Stomach (tissue), 9 donors: Measurements from ENCODE around the gene NEDD4. TPM values are rescaled to one million over a fixed set of nuclear protein-coding genes. Genes with fewer than 3 reads are reported as not detected.

Experiments used
- DNase-seq, 2 donors: peaks; one replicate each; pipeline versions ENCODE4 v3.0.0 to v3.0.0-alpha.2; 2013 to 2019
- H3K27ac ChIP-seq, 5 donors: fragments of 200-600 bp in 4 of 5; sonication (generic) in 4 of 5; one replicate each; pipeline ENCODE4 v1.5.1; 2013 to 2019; ENCODE audit warnings: mild to moderate bottlenecking in 1 of 5, moderate library complexity in 1 of 5
- H3K27me3 ChIP-seq, 3 donors: fragments of 200-600 bp; sonication (generic); one replicate each; pipeline ENCODE4 v1.5.1; 2017 to 2019; ENCODE audit warnings: mixed run types in 1 of 3
- H3K36me3 ChIP-seq, 4 donors: fragments of 200-600 bp; sonication (generic); 1 replicate in 3 of 4; 2 replicates in 1 of 4; pipeline ENCODE4 v1.5.1; 2016 to 2019
- H3K4me1 ChIP-seq, 4 donors: fragments of 200-600 bp; sonication (generic); one replicate each; pipeline ENCODE4 v1.5.1; 2016 to 2019
- H3K4me3 ChIP-seq, 4 donors: fragments of 200-600 bp; sonication (generic) in 3 of 4; one replicate each; pipeline ENCODE4 v1.5.1; 2016 to 2019; ENCODE audit warnings: mild to moderate bottlenecking in 1 of 4
- H3K9me3 ChIP-seq, 4 donors: fragments of 200-600 bp; sonication (generic); one replicate each; pipeline ENCODE4 v1.5.1; 2016 to 2019
- CTCF ChIP-seq, 7 experiments: fragments of 450-650 bp in 4 of 7; fragments of 200-600 bp in 3 of 7; sonication (generic) in 3 of 7; IDR thresholded peaks; one replicate each; pipeline ENCODE4 v1.5.1; 2016 to 2019; ENCODE audit warnings: antibody characterized with exemption in 7 of 7, control low read depth in 2 of 7, mild to moderate bottlenecking in 1 of 7
- EP300 ChIP-seq: sonication (generic); formaldehyde crosslinking; IDR thresholded peaks from one replicate; pipeline ENCODE4 v1.6.1; 2017; ENCODE audit warnings: antibody characterized with exemption
- POLR2A ChIP-seq, 4 donors: fragments of 450-650 bp; IDR thresholded peaks; one replicate each; pipeline ENCODE4 v1.6.1; 2016; ENCODE audit warnings: antibody characterized with exemption in 4 of 4, control low read depth in 2 of 4, mild to moderate bottlenecking in 1 of 4, moderate library complexity in 1 of 4
- POLR2AphosphoS5 ChIP-seq, 3 donors: sonication (generic); formaldehyde crosslinking; IDR thresholded peaks; one replicate each; pipeline ENCODE4 v1.6.1; 2016; ENCODE audit warnings: antibody characterized with exemption in 3 of 3
- WGBS, 5 donors: extraction: QIAGEN DNeasy Blood & Tissue Kit in 3 of 5; methylation state at CpG; one replicate each; pipeline versions ENCODE4 v1.1.5 to v1.1.7; 2013 to 2018; 5-methylcytosine and 5-hydroxymethylcytosine counted together
- intact Hi-C: fragments of 100-400 bp; cut with DNase I; formaldehyde crosslinking; loops from one replicate; pipeline ENCODE4 v1.15.1; 2023; ENCODE audit warnings: low total_unique reads
- polyA plus RNA-seq, 3 donors: library from polyadenylated mRNA; stranded (reverse); fragments of 200-250 nt; gene quantifications; one replicate each; pipeline ENCODE4 v1.2.3, GENCODE V29; 2013
- total RNA-seq, 5 donors: library from RNA; depleted of rRNA; stranded (reverse); fragments of >200 nt; gene quantifications; one replicate each; pipeline versions ENCODE4 v1.1.0 to v1.2.3, GENCODE V29; 2014 to 2016
- donor health status: healthy with polysubstance abuse.
- donor health status: Bipolar disorder and iron deficiency.
- donor health status: healthy.

NEDD4 gene
- total and polyA plus RNA-seq, 8 donors, result 2.9 to 40.8 (median 7.5) TPM

GRCh38 chr15:55900019-55900418 is 93.4 kb downstream of the NEDD4 start:
- intact Hi-C loops, result no loop called here
- Histone ChIP-seq H3K36me3 (no peaks in the 10 kb centered on the region), H3K27me3 (no peaks in the 10 kb centered on the region), H3K27ac (no peak overlapping the region), H3K4me3 (no peak overlapping the region), H3K4me1 (peaks cover 0 to 11% (median 7%) of the 10 kb centered on the region in 4 donors), H3K9me3 (no peaks in the 10 kb centered on the region)
- DNase-seq, result no peak
- WGBS, 5 donors, result 90 to 96% (median 95%) methylated on average over 3 of the region's 3 CpGs
- TF ChIP-seq POLR2A (IDR thresholded peaks at IDR 0.05), result no peak
- no peak for TF ChIP-seq POLR2AphosphoS5 (IDR thresholded peaks at IDR 0.05)
- TF ChIP-seq EP300, result no peak
- TF ChIP-seq CTCF (IDR thresholded peaks at IDR 0.05), result no peak

GRCh38 chr15:55899537-55899936 is 93.9 kb downstream of the NEDD4 start:
- no peak overlapping the region for H3K4me3 ChIP-seq
- no peak for DNase-seq
- no peak overlapping the region for H3K27ac ChIP-seq
- H3K4me1 ChIP-seq, result peaks cover 0 to 11% (median 7%) of the 10 kb centered on the region in 4 donors
- intact Hi-C loops, result no loop called here
- TF ChIP-seq CTCF (IDR thresholded peaks at IDR 0.05) (no peak), POLR2A (IDR thresholded peaks at IDR 0.05) (no peak), POLR2AphosphoS5 (IDR thresholded peaks at IDR 0.05) (no peak), EP300 (no peak)
- no peaks in the 10 kb centered on the region for H3K9me3 ChIP-seq
- H3K36me3 ChIP-seq, result no peaks in the 10 kb centered on the region
- H3K27me3 ChIP-seq, result no peaks in the 10 kb centered on the region
- 84 to 96% (median 90%) methylated on average over 1 of the region's 1 CpG for WGBS, 5 donors

GRCh38 chr15:55897560-55898336 is 95.7 kb downstream of the NEDD4 start:
- no peak for TF ChIP-seq POLR2AphosphoS5 (IDR thresholded peaks at IDR 0.05)
- peak in 5 of 7 experiments; percentile 41 to 70 (median 64) for TF ChIP-seq CTCF (IDR thresholded peaks at IDR 0.05)
- Histone ChIP-seq H3K4me3 (no peak overlapping the region), H3K9me3 (no peaks in the 10 kb centered on the region), H3K4me1 (peaks cover 0 to 20% (median 7%) of the 10 kb centered on the region in 4 donors), H3K27ac (peak overlapping the region in 4 of 5 donors; percentile 30 to 70 (median 50)), H3K27me3 (no peaks in the 10 kb centered on the region), H3K36me3 (no peaks in the 10 kb centered on the region)
- peak; percentile 51 to 73 for DNase-seq
- intact Hi-C loops, result no loop called here
- 40 to 54% (median 44%) methylated on average over 6 of the region's 6 CpGs for WGBS, 5 donors

- no peak for DNase-seq
- peak overlapping the region in 1 of 5 donors; percentile 29 for H3K27ac ChIP-seq
- no peak overlapping the region for H3K4me3 ChIP-seq
- intact Hi-C loops, result no loop called here
- H3K4me1 ChIP-seq, result peaks cover 0 to 20% (median 7%) of the 10 kb centered on the region in 4 donors
- WGBS, 5 donors, result 55 to 86% (median 75%) methylated on average over 3 of the region's 3 CpGs
- H3K27me3 ChIP-seq, result no peaks in the 10 kb centered on the region
- TF ChIP-seq EP300 (no peak), POLR2AphosphoS5 (IDR thresholded peaks at IDR 0.05) (no peak), CTCF (IDR thresholded peaks at IDR 0.05) (no peak), POLR2A (IDR thresholded peaks at IDR 0.05) (no peak)
- no peaks in the 10 kb centered on the region for H3K36me3 ChIP-seq
- H3K9me3 ChIP-seq, result no peaks in the 10 kb centered on the region
Measured at GRCh38 chr15:55894399-55894965, 98.9 kb downstream of the NEDD4 start.
